B cell (primary cell): ENCODE measurements around the gene EEPD1.

Experiments used
- CTCF ChIP-seq: fragments of 200-600 bp; IDR thresholded peaks from one replicate; pipeline ENCODE4 v1.8.0; 2022; ENCODE audit warnings: antibody characterized with exemption, mild to moderate bottlenecking
- EZH2 ChIP-seq: IDR thresholded peaks from 2 replicates; pipeline ENCODE4 v1.6.1; 2012; ENCODE audit warnings: borderline replicate concordance, low read depth, mild to moderate bottlenecking, moderate library complexity, low read length; ENCODE audit not compliant: insufficient read depth, poor library complexity, severe bottlenecking

- TF ChIP-seq CTCF (no peak), EZH2 (no peak)
Measured at GRCh38 chr7:36343548-36343947, 190.5 kb downstream of the EEPD1 start.
